Measurements from ENCODE around the gene EPS8L3.

The EPS8L3 gene

GRCh38 chr1:109793486-109794318 lies 30.0 kb upstream of the EPS8L3 start:
- no peak for FAIRE-seq

- no peak for FAIRE-seq
Observed at GRCh38 chr1:109793089-109793485, 29.4 kb upstream of the EPS8L3 start.

- FAIRE-seq = no peak
Observed at GRCh38 chr1:109792056-109792831, 28.5 kb upstream of the EPS8L3 start.

- FAIRE-seq = no peak
Observed at GRCh38 chr1:109791495-109792043, 27.8 kb upstream of the EPS8L3 start.

GRCh38 chr1:109790735-109791494 lies 27.2 kb upstream of the EPS8L3 start:
- FAIRE-seq = no peak

GRCh38 chr1:109790329-109790728 lies 26.6 kb upstream of the EPS8L3 start:
- no peak for FAIRE-seq

GRCh38 chr1:109789551-109790180 lies 25.9 kb upstream of the EPS8L3 start:
- FAIRE-seq = no peak

GRCh38 chr1:109788695-109789521 lies 25.2 kb upstream of the EPS8L3 start:
- FAIRE-seq = no peak

GRCh38 chr1:109787845-109788601 lies 24.3 kb upstream of the EPS8L3 start:
- FAIRE-seq = no peak

- no peak for FAIRE-seq
Observed at GRCh38 chr1:109787211-109787844, 23.6 kb upstream of the EPS8L3 start.

GRCh38 chr1:109786531-109787021 lies 22.9 kb upstream of the EPS8L3 start:
- no peak for FAIRE-seq

GRCh38 chr1:109786112-109786480 lies 22.4 kb upstream of the EPS8L3 start:
- FAIRE-seq = no peak

- no peak for FAIRE-seq
Observed at GRCh38 chr1:109785446-109786111, 21.9 kb upstream of the EPS8L3 start.

GRCh38 chr1:109784551-109785252 lies 21.0 kb upstream of the EPS8L3 start:
- FAIRE-seq = no peak

- no peak for FAIRE-seq
Observed at GRCh38 chr1:109783436-109783835, 19.7 kb upstream of the EPS8L3 start.

GRCh38 chr1:109782927-109783326 lies 19.2 kb upstream of the EPS8L3 start:
- no peak for FAIRE-seq

GRCh38 chr1:109782514-109782913 lies 18.8 kb upstream of the EPS8L3 start:
- no peak for FAIRE-seq

GRCh38 chr1:109781806-109782205 lies 18.1 kb upstream of the EPS8L3 start:
- no peak for FAIRE-seq

- FAIRE-seq = no peak
Observed at GRCh38 chr1:109780982-109781381, 17.3 kb upstream of the EPS8L3 start.
